Measurements from ENCODE around the gene FAT2. TPM values are rescaled to one million over a fixed set of nuclear protein-coding genes. Genes with fewer than 3 reads are reported as not detected.

Gene FAT2
- total and polyA plus RNA-seq, 2 experiments from 2014 or later = 0.10 to 0.12 TPM

- Histone ChIP-seq H3K4me3 (no peak overlapping the region), H3K27ac (no peak overlapping the region), H3K27me3 (no peaks in the 10 kb centered on the region), H3K4me1 (ENCODE audit: low read depth) (no peaks in the 10 kb centered on the region), H3K36me3 (no peaks in the 10 kb centered on the region), H3K9me3 (ENCODE audit: low read depth) (no peaks in the 10 kb centered on the region)
- DNase-seq (ENCODE audit: low read depth in 1 of 2, low spot score in 1 of 2) = no peak
- TF ChIP-seq CTCF (IDR thresholded peaks at IDR 0.05; ENCODE audit: low read depth, low read length) = no peak
Observed at GRCh38 chr5:151614565-151614964, 23.4 kb upstream of the FAT2 start.

GRCh38 chr5:151612689-151613427 is 21.7 kb upstream of the FAT2 start:
- H3K27ac ChIP-seq = no peak overlapping the region

GRCh38 chr5:151611127-151611775 is 20.1 kb upstream of the FAT2 start:
- no peaks in the 10 kb centered on the region for H3K9me3 ChIP-seq (ENCODE audit: low read depth)
- H3K27ac ChIP-seq = no peak overlapping the region
- H3K36me3 ChIP-seq = no peaks in the 10 kb centered on the region
- no peak for TF ChIP-seq CTCF (IDR thresholded peaks at IDR 0.05; ENCODE audit: low read depth, low read length)
- no peak for DNase-seq (ENCODE audit: low read depth in 1 of 2, low spot score in 1 of 2)
- no peaks in the 10 kb centered on the region for H3K27me3 ChIP-seq
- no peak overlapping the region for H3K4me3 ChIP-seq
- no peaks in the 10 kb centered on the region for H3K4me1 ChIP-seq (ENCODE audit: low read depth)

More at GRCh38 chr5:151612689-151613427, 21.7 kb upstream of the FAT2 start:
- DNase-seq (ENCODE audit: low read depth in 1 of 2, low spot score in 1 of 2) = no peak
- TF ChIP-seq CTCF (IDR thresholded peaks at IDR 0.05; ENCODE audit: low read depth, low read length) = no peak
- Histone ChIP-seq H3K27me3 (no peaks in the 10 kb centered on the region), H3K9me3 (ENCODE audit: low read depth) (no peaks in the 10 kb centered on the region), H3K4me3 (no peak overlapping the region), H3K4me1 (ENCODE audit: low read depth) (no peaks in the 10 kb centered on the region), H3K36me3 (no peaks in the 10 kb centered on the region)

GRCh38 chr5:151608522-151608921 is 17.4 kb upstream of the FAT2 start:
- no peaks in the 10 kb centered on the region for H3K4me1 ChIP-seq (ENCODE audit: low read depth)
- no peaks in the 10 kb centered on the region for H3K9me3 ChIP-seq (ENCODE audit: low read depth)
- no peak overlapping the region for H3K4me3 ChIP-seq
- TF ChIP-seq CTCF (IDR thresholded peaks at IDR 0.05; ENCODE audit: low read depth, low read length) = no peak
- no peaks in the 10 kb centered on the region for H3K27me3 ChIP-seq
- no peaks in the 10 kb centered on the region for H3K36me3 ChIP-seq
- DNase-seq (ENCODE audit: low read depth in 1 of 2, low spot score in 1 of 2) = no peak
- H3K27ac ChIP-seq = no peak overlapping the region

GRCh38 chr5:151607304-151607703 is 16.2 kb upstream of the FAT2 start:
- no peak for TF ChIP-seq CTCF (IDR thresholded peaks at IDR 0.05; ENCODE audit: low read depth, low read length)
- Histone ChIP-seq H3K27me3 (no peaks in the 10 kb centered on the region), H3K36me3 (no peaks in the 10 kb centered on the region), H3K4me1 (ENCODE audit: low read depth) (no peaks in the 10 kb centered on the region), H3K27ac (no peak overlapping the region), H3K9me3 (ENCODE audit: low read depth) (no peaks in the 10 kb centered on the region), H3K4me3 (no peak overlapping the region)
- DNase-seq (ENCODE audit: low read depth in 1 of 2, low spot score in 1 of 2) = no peak

Measured in cardiac muscle cell (in vitro differentiated cells and primary cell).